Coronary artery (tissue), 2 donors: ENCODE measurements around the gene MYOG.

Experiments
- DNase-seq: peaks from one replicate; pipeline ENCODE4 v3.0.0-alpha.2; 2017; ENCODE audit warnings: low spot score
- H3K27ac ChIP-seq, 2 donors: fragments of 200-600 bp; sonication (generic); one replicate each; pipeline ENCODE4 v1.5.1; 2016 to 2019
- H3K4me3 ChIP-seq: fragments of 200-600 bp; sonication (generic); 2 replicates; pipeline ENCODE4 v1.5.1; 2016; ENCODE audit warnings: mild to moderate bottlenecking, moderate library complexity
- TF ChIP-seq, protein P1 (sequence below): fragments of 200-600 bp; sonication (generic); IDR thresholded peaks from one replicate; pipeline ENCODE4 v1.5.1; 2019; ENCODE audit warnings: antibody characterized with exemption

Gene MYOG

DNA sequence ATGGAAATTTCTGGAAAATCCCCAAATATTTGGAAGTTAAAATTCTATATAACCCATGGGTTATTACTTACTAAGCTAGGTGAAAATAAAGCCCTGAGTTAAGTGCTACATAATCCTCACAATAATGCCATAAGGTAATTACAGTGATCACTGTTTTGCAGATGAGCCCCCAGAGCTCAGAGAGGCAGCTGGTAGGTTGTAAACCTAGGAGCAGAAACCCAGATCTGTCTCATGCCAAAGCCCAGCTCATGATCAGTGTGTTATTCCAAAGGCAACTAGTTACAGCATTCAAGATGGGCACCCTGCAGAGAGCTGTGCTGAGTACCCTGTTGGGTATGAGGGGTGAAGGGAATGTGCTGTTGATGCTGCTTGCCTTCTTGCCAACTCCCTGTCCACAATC is 10.8 kb upstream of the MYOG start:
- no peak overlapping the region for H3K27ac ChIP-seq
- TF ChIP-seq, protein P1, sequence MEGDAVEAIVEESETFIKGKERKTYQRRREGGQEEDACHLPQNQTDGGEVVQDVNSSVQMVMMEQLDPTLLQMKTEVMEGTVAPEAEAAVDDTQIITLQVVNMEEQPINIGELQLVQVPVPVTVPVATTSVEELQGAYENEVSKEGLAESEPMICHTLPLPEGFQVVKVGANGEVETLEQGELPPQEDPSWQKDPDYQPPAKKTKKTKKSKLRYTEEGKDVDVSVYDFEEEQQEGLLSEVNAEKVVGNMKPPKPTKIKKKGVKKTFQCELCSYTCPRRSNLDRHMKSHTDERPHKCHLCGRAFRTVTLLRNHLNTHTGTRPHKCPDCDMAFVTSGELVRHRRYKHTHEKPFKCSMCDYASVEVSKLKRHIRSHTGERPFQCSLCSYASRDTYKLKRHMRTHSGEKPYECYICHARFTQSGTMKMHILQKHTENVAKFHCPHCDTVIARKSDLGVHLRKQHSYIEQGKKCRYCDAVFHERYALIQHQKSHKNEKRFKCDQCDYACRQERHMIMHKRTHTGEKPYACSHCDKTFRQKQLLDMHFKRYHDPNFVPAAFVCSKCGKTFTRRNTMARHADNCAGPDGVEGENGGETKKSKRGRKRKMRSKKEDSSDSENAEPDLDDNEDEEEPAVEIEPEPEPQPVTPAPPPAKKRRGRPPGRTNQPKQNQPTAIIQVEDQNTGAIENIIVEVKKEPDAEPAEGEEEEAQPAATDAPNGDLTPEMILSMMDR: no peak
- no peak overlapping the region for H3K4me3 ChIP-seq
- no peak for DNase-seq

DNA sequence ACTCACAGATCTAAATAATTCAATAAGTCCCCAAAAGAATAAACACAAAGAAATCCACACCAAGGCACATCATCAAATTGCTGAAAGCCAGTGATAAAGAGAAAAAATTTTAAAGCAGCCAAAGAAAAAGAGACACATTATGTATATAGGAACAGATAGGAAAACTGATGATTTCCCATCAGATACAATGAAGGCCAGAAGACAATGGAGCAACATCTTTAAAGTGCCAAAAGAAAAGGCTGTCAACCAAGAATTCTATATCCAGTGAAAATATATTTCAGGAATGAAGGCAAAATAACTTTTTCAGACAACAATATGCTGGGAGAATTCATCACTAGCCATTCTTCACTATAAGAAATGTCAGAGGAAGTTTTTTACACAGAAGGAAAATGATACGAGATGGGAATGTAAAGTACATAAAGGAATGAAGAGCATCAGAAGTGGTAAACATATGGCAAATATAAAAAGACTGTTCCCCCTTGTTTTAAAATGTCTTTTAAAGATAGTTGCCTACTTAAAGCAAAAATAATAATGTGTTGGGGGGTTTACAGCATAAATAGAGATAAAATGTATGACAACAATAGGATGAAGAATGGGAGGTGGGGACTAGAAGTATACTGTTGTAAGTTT is 9.4 kb upstream of the MYOG start:
- no peak for DNase-seq
- Histone ChIP-seq H3K4me3 (no peak overlapping the region), H3K27ac (no peak overlapping the region)
- TF ChIP-seq, protein P1: no peak

DNA sequence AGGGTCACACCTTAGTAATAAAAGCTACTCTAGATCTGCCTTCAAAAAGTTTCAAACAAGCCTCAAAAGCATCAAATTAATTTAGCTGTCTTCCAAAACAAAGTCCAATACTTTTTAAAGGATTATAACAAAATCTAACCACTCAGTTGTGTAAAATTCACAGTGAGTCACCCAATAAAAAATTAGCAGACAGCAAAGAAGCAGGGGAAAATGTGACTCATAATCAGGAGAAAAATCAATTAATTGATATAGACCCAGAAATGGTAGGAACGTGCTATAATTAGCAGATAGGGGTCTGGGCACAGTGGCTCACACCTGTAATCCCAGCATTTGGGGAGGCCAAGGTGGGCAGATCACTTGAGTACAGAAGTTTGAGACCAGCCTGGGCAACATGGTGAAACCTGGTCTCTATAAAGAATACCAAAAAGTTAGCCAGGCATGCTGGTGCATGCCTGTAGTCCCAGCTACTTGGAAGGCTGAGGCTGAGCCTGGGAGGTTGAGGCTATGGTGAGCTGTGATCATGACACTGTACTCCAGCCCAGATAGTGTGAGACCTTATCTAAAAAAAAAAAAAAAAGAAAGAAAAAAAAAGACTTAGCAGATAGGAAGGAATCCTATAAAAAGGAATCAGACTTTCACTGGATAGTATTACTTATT is 8.1 kb upstream of the MYOG start:
- no peak for DNase-seq
- TF ChIP-seq, protein P1: no peak
- H3K27ac ChIP-seq: no peak overlapping the region
- no peak overlapping the region for H3K4me3 ChIP-seq

DNA sequence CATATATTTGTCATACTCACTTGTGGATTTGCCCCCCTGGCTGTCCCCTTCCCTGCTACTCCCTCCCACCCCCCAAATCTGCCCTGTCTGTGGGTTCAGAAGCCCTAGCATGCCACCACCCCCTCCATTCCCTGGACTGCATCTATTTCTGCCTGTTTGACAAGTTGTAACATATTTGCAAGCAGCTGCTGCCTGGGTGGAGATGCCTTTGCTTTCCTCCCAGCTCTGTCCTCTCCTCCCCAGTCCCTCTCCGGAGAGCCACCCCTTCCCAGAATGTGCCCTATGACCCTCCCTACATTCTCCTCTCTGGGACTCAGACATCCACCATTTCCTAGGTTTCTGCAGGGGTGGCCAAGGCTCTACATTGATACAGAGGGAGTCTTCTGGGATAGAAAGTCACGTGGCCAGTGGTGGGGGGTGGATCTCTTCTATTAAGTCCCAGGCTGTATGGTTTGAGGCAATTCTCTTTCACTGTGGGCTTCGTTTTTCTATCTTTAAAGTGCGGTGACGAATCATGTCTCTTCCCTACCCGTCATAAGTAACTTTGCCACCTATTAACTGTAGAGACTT is 6.0 kb upstream of the MYOG start:
- TF ChIP-seq, protein P1: no peak
- DNase-seq: no peak

DNA sequence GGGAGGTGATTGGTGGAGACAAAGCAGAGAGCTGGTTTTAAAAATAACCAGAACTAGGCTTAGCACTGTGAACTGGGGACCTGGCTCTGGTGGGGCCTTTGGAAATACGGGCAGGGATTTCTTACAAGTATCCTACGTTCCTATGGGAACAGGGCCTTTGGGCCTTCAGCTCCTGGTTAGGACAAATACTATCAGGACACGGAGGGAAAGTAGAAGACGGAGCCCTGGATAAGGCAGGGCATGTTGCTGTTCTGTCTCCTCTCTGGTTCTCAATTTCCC is 5.3 kb upstream of the MYOG start:
- Histone ChIP-seq H3K27ac (no peak overlapping the region), H3K4me3 (no peak overlapping the region)
- TF ChIP-seq, protein P1: no peak
- no peak for DNase-seq

More for the DNA sequence above, 6.0 kb upstream of the MYOG start:
- Histone ChIP-seq H3K27ac (no peak overlapping the region), H3K4me3 (no peak overlapping the region)

DNA sequence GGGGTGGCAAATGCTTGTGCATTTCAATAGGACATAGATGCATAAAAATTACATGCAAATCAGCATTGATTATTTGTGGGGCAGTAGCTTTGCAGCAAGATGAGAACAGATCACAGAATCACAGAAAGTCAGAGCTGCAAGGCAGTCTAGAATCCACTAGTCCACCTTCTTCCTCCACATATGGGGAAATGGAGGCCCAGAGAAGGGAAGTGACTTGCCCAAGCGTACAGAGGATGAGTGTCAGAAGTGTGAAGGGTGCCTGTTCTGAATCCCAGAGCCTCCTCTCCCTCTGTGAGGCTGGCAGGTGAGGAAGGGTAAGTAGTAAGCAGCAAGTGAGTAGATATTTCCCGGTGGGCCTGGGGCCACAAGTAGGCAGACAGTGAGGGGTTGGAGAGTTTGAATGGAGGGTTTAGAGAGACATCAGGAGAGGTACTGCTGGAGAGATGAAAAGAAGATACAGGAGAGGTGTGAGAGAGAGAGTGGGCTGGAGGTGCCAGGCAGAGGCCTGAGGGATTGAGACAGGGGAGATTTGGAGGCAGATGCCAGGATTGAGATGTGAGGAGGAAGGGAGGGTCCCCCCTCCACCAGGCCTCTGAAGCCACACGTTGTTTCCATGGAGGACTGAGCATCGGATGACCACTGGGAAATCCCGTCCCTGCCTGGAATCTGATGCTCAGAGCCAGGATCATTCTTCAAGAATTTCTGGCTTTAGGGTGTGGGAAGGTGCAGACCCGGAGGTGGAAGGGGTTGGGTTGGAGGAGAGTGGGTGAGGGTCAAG is 4.8 kb upstream of the MYOG start:
- no peak overlapping the region for H3K27ac ChIP-seq
- no peak overlapping the region for H3K4me3 ChIP-seq
- no peak for DNase-seq
- TF ChIP-seq, protein P1: no peak
